Skin of body (tissue), 2 donors: ENCODE results near the gene UMAD1. TPM values are rescaled to one million over a fixed set of nuclear protein-coding genes. Genes with fewer than 3 reads are reported as not detected.

Source experiments
- DNase-seq: peaks from one replicate; lab custom pipeline; 2025; lab: John Stamatoyannopoulos, UW
- total RNA-seq: library from RNA; depleted of rRNA; stranded (reverse); fragments of >200 nt; gene quantifications from one replicate; pipeline ENCODE4 v1.2.3, GENCODE V29; 2014

UMAD1 gene
- total RNA-seq = 8.5 TPM

GRCh38 chr7:7640221-7641128 lies at the start of gene UMAD1:
TSS of gene UMAD1 (plus strand) at chr7:7640752. CDS start at chr7:7673372, 32,620 bp downstream.
- peak; percentile 99 for DNase-seq

GRCh38 chr7:7595451-7595850 lies 45.1 kb upstream of the UMAD1 start:
- DNase-seq = no peak

- no peak for DNase-seq
These were observed 44.4 kb upstream of the UMAD1 start for GRCh38 chr7:7596176-7596575.

DNA sequence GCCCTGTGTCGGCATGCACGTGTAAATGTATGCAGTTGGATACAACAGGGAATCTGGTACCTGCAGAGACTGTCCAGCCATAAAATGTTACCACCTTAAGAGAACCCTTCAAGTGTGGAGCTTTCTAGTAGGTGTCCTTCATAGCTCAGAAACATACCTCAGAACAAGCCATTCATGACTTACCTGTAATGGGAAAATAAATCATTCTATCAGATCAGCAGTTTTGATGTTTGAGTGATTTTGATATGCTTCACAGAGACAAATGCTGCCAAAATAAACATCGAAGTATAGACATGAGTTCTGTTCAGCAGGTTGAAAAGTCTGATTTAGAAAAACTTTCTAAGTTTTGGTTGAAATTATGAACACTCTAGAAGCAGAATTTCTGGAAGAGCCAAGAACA lies 33.5 kb upstream of the UMAD1 start:
- no peak for DNase-seq

DNA sequence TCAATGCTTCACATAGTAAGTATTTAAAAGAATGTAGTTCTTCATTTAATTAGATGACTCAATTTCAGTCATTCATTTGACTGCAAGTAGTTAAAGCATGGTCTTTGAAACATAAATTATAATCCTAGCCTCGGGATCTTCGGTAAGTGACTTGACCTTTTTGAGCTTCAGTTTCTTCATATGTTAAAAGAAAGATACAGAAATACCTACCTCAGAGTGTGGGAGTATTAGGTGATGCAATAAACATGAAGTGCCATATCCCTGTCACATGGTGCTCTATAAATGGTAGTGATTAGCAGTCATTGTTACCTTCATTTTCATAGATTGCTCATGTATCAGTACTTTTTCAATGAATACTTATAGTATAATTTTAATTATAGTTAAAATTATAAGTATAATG lies 31.2 kb upstream of the UMAD1 start:
- no peak for DNase-seq

DNA sequence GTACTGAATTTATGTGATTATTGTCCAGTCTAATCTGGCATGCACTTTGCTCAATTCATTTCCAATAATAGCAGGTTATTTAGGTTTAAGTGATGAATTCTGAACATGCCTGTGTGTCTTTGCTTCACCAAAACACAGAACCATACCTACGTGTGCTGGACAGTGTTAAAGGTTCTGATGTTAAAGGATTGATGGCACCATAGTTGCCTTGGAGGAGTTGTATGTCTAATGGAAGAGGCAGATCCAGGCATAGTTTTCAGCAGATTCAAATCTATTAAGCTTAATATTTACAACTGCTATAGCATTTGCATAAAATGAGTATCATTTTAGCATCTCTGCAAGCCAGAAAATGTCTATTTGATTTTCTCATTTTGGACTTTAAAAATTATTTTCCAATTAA lies 28.0 kb upstream of the UMAD1 start:
- no peak for DNase-seq

- no peak for DNase-seq
These were observed 27.3 kb upstream of the UMAD1 start for GRCh38 chr7:7613210-7613609.

DNA sequence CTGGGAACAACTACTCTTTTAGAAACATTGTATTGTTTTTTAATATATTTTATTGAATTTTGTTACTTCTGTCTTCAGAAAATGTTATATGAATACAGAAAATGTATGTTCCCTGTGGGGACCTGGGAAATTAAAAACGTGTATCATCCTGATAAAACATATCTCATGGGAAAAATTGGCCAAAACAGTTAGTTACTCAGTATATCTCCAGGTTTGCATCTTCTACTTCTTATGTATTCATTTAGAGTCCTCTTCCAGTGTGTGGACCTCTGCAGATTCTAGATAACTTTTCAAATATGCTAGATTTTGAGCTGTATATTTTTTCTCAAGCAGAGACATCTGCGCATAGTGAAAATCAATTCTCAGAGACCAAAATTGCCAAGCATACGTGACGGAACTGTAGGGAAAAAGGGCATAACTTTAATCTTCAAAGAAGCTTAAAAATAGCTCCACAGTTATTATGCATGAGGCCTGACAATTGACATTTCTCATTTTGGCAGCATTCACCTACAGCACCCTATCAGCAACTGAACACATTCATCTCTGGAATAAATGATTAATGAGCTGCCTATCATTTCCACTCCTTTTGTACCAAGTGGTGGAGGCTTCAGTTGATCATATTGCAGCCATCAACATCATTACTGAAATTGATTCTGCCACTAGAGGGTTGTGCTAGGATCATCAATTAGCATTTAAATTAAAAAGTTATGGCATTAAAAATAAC lies 26.4 kb upstream of the UMAD1 start:
- DNase-seq = no peak

DNA sequence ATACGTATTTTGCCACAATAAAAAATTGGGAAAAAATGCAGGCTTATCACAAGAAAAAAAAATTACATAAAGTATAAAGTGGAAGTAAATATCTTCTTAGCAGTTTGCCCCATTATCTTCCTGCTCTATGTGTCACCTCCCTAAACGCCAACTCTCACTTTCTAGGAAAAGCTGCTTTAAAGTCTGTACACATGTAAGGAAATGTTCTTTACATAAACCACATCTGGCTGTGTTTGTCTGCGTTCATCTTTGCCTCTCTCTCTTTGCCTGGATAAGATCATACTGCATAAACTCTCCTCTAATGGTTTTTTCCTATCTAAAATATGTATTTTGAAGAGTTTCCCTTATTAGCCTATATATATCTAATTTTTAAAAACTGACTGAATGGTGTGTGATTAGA lies 23.0 kb upstream of the UMAD1 start:
- no peak for DNase-seq

DNA sequence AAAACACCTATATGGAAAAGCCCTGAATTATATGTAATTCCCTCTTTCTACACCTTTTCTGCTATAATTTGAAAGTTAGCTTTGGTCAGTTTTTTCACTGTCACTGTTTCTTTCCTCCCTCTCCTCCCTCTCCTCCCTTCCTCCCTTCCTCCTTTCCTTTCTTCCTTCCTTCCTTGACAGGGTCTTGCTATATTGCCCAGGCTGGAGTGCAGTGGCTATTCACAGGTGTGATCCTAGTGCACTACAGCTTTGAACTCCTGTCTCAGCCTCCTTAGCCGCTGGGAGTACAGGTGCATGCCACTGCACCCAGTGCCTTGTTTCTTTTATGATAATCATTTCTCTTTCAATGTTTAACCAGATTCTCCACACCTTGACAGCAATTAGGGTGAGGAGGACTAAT lies 22.1 kb upstream of the UMAD1 start:
- no peak for DNase-seq

DNA sequence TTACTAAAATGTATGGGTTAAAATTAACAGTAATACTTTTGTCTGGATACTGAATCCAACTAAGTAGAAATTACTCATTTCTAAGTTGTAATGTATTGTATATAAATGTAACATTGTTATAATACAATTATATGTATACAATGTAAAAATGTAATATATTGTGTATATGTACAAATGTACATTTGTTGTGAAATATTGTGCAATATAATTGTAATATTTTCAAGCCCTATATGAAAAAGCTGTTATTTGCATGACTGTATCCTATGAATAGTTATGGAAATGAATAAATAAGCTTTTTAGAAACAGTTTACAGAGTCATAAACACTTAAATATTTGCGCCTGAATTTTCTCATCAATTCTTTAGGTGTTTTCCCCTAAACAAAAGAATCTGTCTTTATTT lies 20.3 kb upstream of the UMAD1 start:
- DNase-seq = no peak

DNA sequence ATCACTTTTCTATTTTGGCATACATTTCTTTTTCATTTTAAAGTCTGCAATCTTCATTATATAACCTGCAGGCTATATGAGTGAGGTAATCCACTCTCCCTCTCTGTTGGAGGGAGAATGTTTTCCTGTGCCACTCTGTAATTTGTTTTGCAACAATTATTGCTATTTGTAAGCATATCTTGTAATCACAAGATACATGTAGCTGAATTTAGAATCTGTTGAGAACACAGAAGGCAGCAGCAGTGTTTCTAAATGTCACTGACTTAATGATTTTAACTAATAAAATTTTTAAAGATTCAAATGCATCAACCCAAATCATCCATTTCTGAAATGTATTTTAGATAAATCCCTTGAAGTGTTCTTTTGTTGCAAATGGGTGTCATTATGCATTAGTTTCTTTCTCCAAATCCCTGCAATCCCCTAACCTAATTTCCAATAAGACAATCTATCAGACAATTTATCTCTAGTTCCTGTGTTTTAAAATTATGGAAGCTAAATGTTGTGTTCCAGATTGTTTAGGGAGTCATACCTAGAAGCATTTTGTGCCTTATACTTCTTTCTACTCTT lies 19.8 kb upstream of the UMAD1 start:
- no peak for DNase-seq

GRCh38 chr7:7628476-7628875 lies 12.1 kb upstream of the UMAD1 start:
- DNase-seq = no peak

GRCh38 chr7:7630626-7631329 lies 9.8 kb upstream of the UMAD1 start:
- no peak for DNase-seq

DNA sequence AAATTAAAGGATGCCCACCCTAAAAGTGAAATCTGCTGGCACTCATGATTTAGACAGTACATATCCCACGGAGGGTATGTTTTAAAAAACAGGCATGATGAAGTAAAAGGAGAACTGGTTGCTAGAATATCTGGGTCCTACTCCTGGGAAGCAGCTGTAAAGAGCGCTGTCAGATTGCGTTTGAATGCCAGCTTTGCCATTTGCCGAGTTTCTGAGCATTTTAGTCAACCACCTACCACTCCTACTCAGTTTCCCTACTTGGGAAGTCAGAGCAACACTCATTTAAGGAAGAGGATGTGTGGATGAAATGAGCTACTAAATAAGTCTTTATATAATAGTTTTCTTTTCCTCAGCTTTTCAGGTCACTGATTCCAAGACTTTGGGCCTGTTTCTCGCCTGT lies 1.1 kb upstream of the UMAD1 start:
- no peak for DNase-seq

GRCh38 chr7:7639847-7640220 lies 718 bp upstream of the UMAD1 start:
- DNase-seq = peak; percentile 23

GRCh38 chr7:7641129-7641663 lies 644 bp downstream of the UMAD1 start:
- peak; percentile 20 for DNase-seq

- DNase-seq = no peak
These were observed 1.5 kb downstream of the UMAD1 start for GRCh38 chr7:7642081-7642480.

- no peak for DNase-seq
These were observed 7.0 kb downstream of the UMAD1 start for GRCh38 chr7:7647495-7648036.

DNA sequence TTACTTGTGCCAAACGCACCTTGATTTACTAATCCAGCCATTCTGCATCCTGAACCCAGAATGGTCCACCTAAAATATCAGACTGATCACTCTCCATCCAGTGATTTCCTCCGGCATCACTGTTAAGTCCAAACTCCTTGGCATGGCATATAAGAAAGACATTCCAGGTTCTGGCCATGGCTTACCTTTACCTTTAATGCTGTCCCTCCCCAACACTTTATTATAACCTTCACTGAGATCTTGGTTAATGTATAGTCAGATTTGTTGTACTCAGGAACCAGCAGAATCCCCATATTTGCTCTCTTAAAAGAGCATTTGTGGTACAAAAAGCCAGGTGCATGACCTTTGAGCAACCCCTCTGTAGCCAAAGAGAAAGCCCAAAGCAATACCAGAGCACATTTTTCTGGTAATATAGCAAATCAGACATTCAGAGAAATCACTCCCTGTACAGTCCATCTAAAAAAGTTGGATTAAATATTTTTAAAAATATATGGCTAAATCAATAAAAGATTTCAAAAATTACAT lies 10.2 kb downstream of the UMAD1 start:
- no peak for DNase-seq

GRCh38 chr7:7651479-7651878 lies 10.9 kb downstream of the UMAD1 start:
- DNase-seq = no peak
